OCI-LY3 (cell line): ENCODE data around the gene EIF5.

Experiments used
- H2AFZ ChIP-seq: fragments of 200-600, 300-600 bp; shearing (Covaris generic); 2 replicates; pipeline ENCODE4 v1.6.0; 2014; ENCODE audit warnings: antibody characterized with exemption, low read depth, low read length
- H3K27ac ChIP-seq: fragments of 200-600, 300-600 bp; sonication (generic); 2 replicates; pipeline ENCODE4 v1.5.1; 2014; ENCODE audit warnings: mild to moderate bottlenecking, low read length, moderate library complexity, mixed read lengths
- H3K27me3 ChIP-seq: fragments of 200-600, 300-600 bp; sonication (generic); 2 replicates; pipeline ENCODE4 v1.6.1; 2014; ENCODE audit warnings: low read depth, low read length, mixed read lengths
- H3K36me3 ChIP-seq: fragments of 200-600, 300-600 bp; sonication (generic); replicated peaks from 2 replicates; pipeline ENCODE3; 2014; ENCODE audit warnings: low read depth, low read length, mixed read lengths
- H3K4me1 ChIP-seq: fragments of 300-600, 200-600 bp; sonication (generic); 2 replicates; pipeline ENCODE4 v1.6.1; 2014; ENCODE audit warnings: low read length, mixed read lengths
- H3K4me2 ChIP-seq: fragments of 200-600, 300-600 bp; sonication (generic); 2 replicates; pipeline ENCODE4 v1.6.1; 2014; ENCODE audit warnings: low read length, mixed read lengths
- H3K4me3 ChIP-seq: fragments of 300-600, 200-600 bp; sonication (generic); 2 replicates; pipeline ENCODE4 v1.5.1; 2014; ENCODE audit warnings: antibody characterized with exemption, mild to moderate bottlenecking, low read length, moderate library complexity
- H3K79me2 ChIP-seq: fragments of 300-600, 200-600 bp; shearing (Covaris generic); 2 replicates; pipeline ENCODE4 v1.6.1; 2014; ENCODE audit warnings: mild to moderate bottlenecking, low read length, mixed read lengths
- H3K9ac ChIP-seq: fragments of 300-600, 200-600 bp; shearing (Covaris generic); 2 replicates; pipeline ENCODE4 v1.6.0; 2014; ENCODE audit warnings: mild to moderate bottlenecking, low read length, moderate library complexity
- H3K9me3 ChIP-seq: fragments of 200-600, 300-600 bp; shearing (Covaris generic); 2 replicates; pipeline ENCODE4 v1.6.1; 2014; ENCODE audit warnings: low read length, mixed read lengths; ENCODE audit not compliant: insufficient read depth
- H4K20me1 ChIP-seq: fragments of 200-600, 300-600 bp; sonication (generic); 2 replicates; pipeline ENCODE4 v1.6.1; 2016; ENCODE audit warnings: low read length, mixed read lengths; ENCODE audit not compliant: insufficient read depth
- EZH2phosphoT487 ChIP-seq: fragments of 200-600 bp; shearing (Covaris generic); IDR thresholded peaks from 2 replicates; pipeline ENCODE4 v1.6.1; 2018; ENCODE audit warnings: antibody characterized with exemption, mixed run types, low read depth
- TF ChIP-seq, protein P1 (sequence below): fragments of 200-600, 300-600 bp; sonication (generic); IDR thresholded peaks from 2 replicates; pipeline ENCODE4 v1.5.1; 2014; ENCODE audit warnings: antibody characterized with exemption, low read length, low read depth

EIF5 gene

DNA sequence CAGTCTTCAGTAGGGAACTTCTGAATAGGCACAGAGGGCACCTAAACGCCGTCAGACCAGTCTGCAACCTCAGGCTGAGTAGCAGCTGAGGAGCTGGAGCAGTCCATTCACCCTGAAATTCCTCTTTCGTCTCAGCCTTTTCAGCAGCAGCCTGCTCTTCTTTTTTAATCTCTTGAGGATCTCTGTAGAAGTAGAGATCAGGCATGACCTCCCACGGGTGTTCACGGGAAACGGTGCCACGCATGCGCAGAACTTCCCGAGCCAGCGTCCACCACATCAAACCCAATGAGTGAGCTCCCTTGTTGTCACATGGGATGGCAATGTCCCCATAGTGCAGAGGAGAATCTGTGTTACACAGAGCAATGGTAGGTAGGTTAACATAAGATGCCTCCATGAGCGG lies 40.1 kb downstream of the EIF5 start:
- Histone ChIP-seq H3K27ac (no peak overlapping the region), H2AFZ (no peak overlapping the region), H4K20me1 (no peaks in the 10 kb centered on the region), H3K9me3 (no peaks in the 10 kb centered on the region), H3K4me1 (no peaks in the 10 kb centered on the region), H3K4me2 (no peak overlapping the region), H3K27me3 (no peaks in the 10 kb centered on the region; the same call in 1 of the 2 replicates), H3K9ac (no peak overlapping the region), H3K4me3 (no peak overlapping the region), H3K36me3 (no peaks in the 10 kb centered on the region), H3K79me2 (no peaks in the 10 kb centered on the region)
- TF ChIP-seq, protein P1, sequence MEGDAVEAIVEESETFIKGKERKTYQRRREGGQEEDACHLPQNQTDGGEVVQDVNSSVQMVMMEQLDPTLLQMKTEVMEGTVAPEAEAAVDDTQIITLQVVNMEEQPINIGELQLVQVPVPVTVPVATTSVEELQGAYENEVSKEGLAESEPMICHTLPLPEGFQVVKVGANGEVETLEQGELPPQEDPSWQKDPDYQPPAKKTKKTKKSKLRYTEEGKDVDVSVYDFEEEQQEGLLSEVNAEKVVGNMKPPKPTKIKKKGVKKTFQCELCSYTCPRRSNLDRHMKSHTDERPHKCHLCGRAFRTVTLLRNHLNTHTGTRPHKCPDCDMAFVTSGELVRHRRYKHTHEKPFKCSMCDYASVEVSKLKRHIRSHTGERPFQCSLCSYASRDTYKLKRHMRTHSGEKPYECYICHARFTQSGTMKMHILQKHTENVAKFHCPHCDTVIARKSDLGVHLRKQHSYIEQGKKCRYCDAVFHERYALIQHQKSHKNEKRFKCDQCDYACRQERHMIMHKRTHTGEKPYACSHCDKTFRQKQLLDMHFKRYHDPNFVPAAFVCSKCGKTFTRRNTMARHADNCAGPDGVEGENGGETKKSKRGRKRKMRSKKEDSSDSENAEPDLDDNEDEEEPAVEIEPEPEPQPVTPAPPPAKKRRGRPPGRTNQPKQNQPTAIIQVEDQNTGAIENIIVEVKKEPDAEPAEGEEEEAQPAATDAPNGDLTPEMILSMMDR: no peak

DNA sequence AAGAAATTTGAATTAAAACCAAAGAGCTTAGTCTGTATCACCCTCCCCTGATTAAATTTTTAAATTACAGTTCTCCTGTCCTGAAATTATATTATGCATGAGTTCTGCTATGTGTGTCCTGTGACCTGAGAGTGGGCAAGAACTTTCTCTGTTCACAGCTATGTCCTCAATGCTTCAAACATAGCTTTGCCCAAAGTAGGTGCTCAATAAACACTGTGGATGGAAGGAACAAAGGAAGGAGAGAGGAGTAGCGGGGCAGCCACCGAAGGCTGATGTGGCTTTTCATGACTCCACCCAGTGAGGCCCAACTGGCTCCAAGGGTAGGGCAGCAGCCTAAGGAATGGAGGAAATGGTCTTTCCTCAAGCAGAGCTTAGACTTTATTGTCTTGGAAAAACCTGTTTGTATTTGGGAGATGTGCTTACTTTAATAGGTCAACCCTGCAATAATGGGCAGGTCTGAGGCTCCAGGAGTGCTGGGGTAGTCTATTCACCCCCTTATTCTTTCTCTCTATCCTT lies 43.5 kb downstream of the EIF5 start:
- H3K79me2 ChIP-seq: no peaks in the 10 kb centered on the region
- H3K27me3 ChIP-seq: peaks cover 12% of the 10 kb centered on the region
- no peaks in the 10 kb centered on the region for H3K36me3 ChIP-seq
- no peak overlapping the region for H2AFZ ChIP-seq
- TF ChIP-seq, protein P1: no peak
- TF ChIP-seq EZH2phosphoT487: no peak
- H3K4me3 ChIP-seq: no peak overlapping the region
- no peak overlapping the region for H3K4me2 ChIP-seq
- H3K27ac ChIP-seq: no peak overlapping the region
- H3K9me3 ChIP-seq: no peaks in the 10 kb centered on the region
- H4K20me1 ChIP-seq: no peaks in the 10 kb centered on the region
- no peaks in the 10 kb centered on the region for H3K4me1 ChIP-seq
- H3K9ac ChIP-seq: no peak overlapping the region

DNA sequence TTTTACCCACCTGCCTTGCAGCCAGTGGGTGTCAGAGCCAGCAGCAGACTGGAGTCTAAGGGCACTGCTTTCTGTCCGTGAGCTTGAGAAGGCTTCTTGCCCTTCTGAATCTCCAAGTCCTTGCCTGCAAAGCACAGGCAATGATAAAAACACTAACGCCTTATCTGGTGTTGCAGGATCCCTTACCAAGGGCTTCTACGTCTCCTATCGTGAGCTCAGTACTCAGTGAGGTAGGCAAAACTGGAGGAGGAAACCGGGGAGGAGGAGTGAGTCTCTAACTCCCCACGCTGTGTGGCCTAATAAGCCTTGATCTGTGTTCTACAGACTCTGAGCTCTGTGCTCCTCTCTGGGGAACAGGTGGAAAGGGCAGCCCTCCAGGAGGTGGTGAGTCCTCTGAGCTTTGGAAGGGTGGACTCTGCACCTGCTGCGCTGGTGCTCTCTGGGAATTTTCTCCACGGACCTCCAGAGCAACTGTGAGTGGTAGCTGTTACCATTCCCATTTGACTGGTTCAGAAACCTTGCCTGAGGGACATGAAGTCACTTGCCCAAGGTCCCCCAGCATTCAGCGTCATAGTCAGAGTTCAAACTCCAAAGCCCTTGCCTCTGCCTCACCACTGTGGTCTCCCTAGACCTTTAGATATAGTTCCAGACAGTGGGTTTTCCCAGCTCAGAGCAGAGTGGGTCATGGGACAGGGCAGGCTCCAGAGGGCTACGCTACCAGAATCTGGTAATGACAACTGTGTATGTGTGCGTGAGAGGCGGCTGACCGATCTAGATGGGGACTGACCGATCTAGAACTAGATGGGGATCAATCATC lies 44.2 kb downstream of the EIF5 start:
- Histone ChIP-seq H3K27ac (no peak overlapping the region), H3K4me2 (no peak overlapping the region), H2AFZ (no peak overlapping the region)

More for the DNA sequence above, 44.2 kb downstream of the EIF5 start:
- H3K27me3 ChIP-seq: peaks cover 12% of the 10 kb centered on the region
- no peaks in the 10 kb centered on the region for H3K36me3 ChIP-seq
- no peaks in the 10 kb centered on the region for H3K79me2 ChIP-seq
- H4K20me1 ChIP-seq: no peaks in the 10 kb centered on the region
- H3K4me3 ChIP-seq: no peak overlapping the region
- H3K9me3 ChIP-seq: no peaks in the 10 kb centered on the region
- no peak overlapping the region for H3K9ac ChIP-seq
- TF ChIP-seq, protein P1: no peak
- TF ChIP-seq EZH2phosphoT487: no peak
- H3K4me1 ChIP-seq: no peaks in the 10 kb centered on the region
